Ascending aorta (tissue), 2 donors: ENCODE measurements around the gene RUNX2. TPM values are rescaled to one million over a fixed set of nuclear protein-coding genes. Genes with fewer than 3 reads are reported as not detected.
A peak's percentile ranks its signal among the peaks of the same experiment; 100 is the strongest.

Source experiments
- DNase-seq, 2 donors: peaks; one replicate each; pipeline ENCODE4 v3.0.0-alpha.2; 2019; ENCODE audit warnings: low spot score in 2 of 2
- H3K27ac ChIP-seq, 2 donors: fragments of 200-600 bp; sonication (generic); one replicate each; pipeline ENCODE4 v1.5.1; 2016 to 2017; ENCODE audit warnings: mild to moderate bottlenecking in 1 of 2
- H3K27me3 ChIP-seq: fragments of 200-600 bp; sonication (generic); one replicate; pipeline ENCODE4 v1.5.1; 2017
- H3K36me3 ChIP-seq, 2 donors: fragments of 200-600 bp; sonication (generic); one replicate each; pipeline ENCODE4 v1.5.1; 2016
- H3K4me1 ChIP-seq, 2 donors: fragments of 200-600 bp; sonication (generic); one replicate each; pipeline ENCODE4 v1.5.1; 2016 to 2017; ENCODE audit warnings: mild to moderate bottlenecking in 1 of 2
- H3K4me3 ChIP-seq, 2 donors: fragments of 200-600 bp; sonication (generic); one replicate each; pipeline ENCODE4 v1.5.1; 2016 to 2017; ENCODE audit warnings: mild to moderate bottlenecking in 1 of 2
- H3K9me3 ChIP-seq, 2 donors: fragments of 200-600 bp; sonication (generic); one replicate each; pipeline ENCODE4 v1.5.1; 2016
- intact Hi-C: fragments of 100-400 bp; cut with DNase I; formaldehyde crosslinking; loops from one replicate; pipeline ENCODE4 v1.15.1; 2023
- total RNA-seq: library from RNA; depleted of rRNA; stranded (reverse); fragments of >200 nt; gene quantifications from one replicate; pipeline ENCODE4 v1.1.0, GENCODE V29; 2016
- TF ChIP-seq, protein P1 (sequence below), 3 experiments: fragments of 200-600 bp in 2 of 3; fragments of 450-650 bp in 1 of 3; sonication (generic) in 2 of 3; IDR thresholded peaks; one replicate each; pipeline ENCODE4 v1.5.1; 2016 to 2019; ENCODE audit warnings: antibody characterized with exemption in 3 of 3, mild to moderate bottlenecking in 1 of 3, moderate library complexity in 1 of 3

The RUNX2 gene
- total RNA-seq, 1 donor from 2014 or later = 0.21 TPM

DNA sequence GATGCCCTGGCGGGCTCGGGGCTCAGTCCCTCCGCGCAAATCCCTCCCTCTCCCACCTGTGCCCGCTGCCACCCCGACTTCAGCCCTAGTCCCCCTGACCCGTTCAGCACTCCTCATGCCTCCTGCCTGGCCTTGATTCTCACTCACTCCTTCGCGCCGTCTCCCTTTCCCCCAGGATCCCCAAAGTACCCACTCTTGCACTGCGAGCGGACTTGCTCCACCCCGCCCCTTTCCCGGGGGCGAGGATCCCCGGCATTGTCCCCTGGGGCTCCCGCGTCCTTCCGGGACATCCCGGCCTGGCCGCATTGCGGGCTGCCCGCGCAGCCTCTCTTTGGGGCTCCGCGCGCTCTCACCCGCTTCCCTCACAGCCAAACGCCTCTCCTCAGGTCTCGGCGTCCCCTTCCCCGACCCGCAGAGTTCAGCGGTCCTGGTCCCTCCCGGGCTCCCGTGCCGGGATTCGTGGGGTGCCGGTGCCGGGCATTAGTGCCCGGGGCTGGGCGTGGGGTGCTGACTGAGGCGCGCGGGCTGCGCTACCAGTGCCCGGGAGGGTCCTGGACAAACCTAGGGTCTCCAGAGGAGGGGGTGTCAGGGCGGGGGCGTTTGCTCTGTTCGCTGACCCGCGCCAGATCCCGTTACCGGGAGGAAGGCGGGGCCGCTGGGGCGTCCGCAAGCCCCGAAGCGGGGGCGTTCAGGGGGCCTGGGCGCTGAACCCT, 95.1 kb downstream of the RUNX2 start:
- TF ChIP-seq, protein P1, sequence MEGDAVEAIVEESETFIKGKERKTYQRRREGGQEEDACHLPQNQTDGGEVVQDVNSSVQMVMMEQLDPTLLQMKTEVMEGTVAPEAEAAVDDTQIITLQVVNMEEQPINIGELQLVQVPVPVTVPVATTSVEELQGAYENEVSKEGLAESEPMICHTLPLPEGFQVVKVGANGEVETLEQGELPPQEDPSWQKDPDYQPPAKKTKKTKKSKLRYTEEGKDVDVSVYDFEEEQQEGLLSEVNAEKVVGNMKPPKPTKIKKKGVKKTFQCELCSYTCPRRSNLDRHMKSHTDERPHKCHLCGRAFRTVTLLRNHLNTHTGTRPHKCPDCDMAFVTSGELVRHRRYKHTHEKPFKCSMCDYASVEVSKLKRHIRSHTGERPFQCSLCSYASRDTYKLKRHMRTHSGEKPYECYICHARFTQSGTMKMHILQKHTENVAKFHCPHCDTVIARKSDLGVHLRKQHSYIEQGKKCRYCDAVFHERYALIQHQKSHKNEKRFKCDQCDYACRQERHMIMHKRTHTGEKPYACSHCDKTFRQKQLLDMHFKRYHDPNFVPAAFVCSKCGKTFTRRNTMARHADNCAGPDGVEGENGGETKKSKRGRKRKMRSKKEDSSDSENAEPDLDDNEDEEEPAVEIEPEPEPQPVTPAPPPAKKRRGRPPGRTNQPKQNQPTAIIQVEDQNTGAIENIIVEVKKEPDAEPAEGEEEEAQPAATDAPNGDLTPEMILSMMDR (IDR thresholded peaks at IDR 0.05) = no peak
- H3K27ac ChIP-seq = peak overlapping the region; percentile 16 to 37
- intact Hi-C loops = no loop called here
- peaks cover 5% of the 10 kb centered on the region for H3K27me3 ChIP-seq
- no peaks in the 10 kb centered on the region for H3K9me3 ChIP-seq
- H3K4me3 ChIP-seq = peak overlapping the region; percentile 59 to 71
- DNase-seq = no peak
- no peaks in the 10 kb centered on the region for H3K36me3 ChIP-seq
- peaks cover 12 to 28% of the 10 kb centered on the region in 2 donors for H3K4me1 ChIP-seq

DNA sequence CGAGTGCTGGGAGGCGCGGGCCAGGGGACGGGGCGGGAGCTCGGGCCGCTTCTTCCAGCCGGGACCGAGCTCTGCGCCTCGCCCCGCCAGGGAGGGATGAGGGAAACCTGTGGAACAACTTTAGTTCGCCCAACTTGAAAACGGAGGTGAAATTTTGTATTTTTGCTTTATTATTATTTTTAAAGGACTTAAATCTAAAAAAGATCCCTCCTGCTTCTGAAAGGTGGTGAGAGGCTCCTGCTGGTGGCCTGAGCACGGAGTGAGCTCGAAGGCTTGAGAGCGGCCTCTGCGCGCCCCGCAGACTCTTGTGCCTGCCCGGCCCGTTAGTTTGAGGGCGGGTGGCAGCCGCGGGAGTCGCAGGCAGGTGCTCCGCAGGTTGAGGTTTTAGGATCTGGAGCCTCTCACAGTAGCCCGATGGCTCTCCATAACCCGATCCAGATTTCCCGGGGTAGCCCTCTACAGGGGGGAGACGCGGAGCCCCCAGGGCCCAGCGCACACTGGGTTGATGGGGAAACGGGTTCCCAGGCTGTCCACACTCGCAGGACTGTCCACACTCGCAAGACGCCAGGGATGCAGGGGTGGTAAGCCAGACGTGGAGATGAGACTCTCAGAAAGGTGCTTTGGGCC, 95.8 kb downstream of the RUNX2 start:
- H3K36me3 ChIP-seq = no peaks in the 10 kb centered on the region
- TF ChIP-seq, protein P1 (IDR thresholded peaks at IDR 0.05) = no peak
- peaks cover 12 to 28% of the 10 kb centered on the region in 2 donors for H3K4me1 ChIP-seq
- intact Hi-C loops = no loop called here
- no peaks in the 10 kb centered on the region for H3K9me3 ChIP-seq
- no peak for DNase-seq
- peak overlapping the region; percentile 59 to 71 for H3K4me3 ChIP-seq
- peak overlapping the region; percentile 16 to 37 for H3K27ac ChIP-seq
- peaks cover 5% of the 10 kb centered on the region for H3K27me3 ChIP-seq

DNA sequence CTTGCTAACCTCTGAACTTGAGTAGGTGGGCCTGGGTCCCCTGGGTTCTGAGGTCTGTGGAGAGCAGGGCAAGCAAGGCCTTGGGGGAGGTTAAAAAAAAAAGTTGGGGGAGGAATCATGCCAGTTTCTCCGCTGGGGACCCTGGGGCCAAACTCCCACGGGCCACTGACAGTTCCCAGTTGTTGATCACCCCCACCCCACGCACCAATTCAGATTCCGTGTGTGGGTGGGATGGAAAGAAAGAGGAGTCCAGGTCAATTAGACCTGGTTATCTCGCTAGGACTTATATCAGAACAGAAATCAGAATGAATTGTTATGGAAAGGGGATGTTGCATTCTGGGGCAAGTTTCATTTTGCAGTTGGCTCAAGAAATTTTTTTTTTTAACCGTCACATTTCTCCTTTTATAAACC, 96.3 kb downstream of the RUNX2 start:
- peak overlapping the region in 1 of 2 donors; percentile 71 for H3K4me3 ChIP-seq
- no peak for DNase-seq
- H3K36me3 ChIP-seq = no peaks in the 10 kb centered on the region
- H3K4me1 ChIP-seq = peaks cover 12 to 27% of the 10 kb centered on the region in 2 donors
- no peaks in the 10 kb centered on the region for H3K9me3 ChIP-seq
- H3K27ac ChIP-seq = no peak overlapping the region
- H3K27me3 ChIP-seq = peaks cover 5% of the 10 kb centered on the region
- TF ChIP-seq, protein P1 (IDR thresholded peaks at IDR 0.05) = no peak
- intact Hi-C loops = no loop called here

DNA sequence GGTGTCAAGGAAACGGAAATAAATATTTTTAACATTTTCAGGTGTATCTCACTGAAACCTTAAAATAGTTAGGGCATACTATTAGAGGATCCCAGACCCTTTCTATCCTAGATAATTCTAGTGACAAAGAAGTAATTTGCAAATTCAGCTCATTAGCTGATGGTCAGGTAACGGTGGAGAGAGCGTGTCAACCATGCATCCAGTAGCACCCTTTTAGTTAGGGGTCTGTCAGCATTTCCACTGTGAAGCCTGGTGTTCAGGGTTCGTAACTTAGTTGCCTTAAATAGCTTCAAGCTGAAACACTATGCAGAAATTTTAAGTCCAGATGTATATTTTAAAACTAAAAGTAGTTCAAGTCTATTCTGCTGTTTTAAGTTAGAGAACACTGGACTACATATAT, 98.1 kb downstream of the RUNX2 start:
- no peak for DNase-seq
- Histone ChIP-seq H3K27ac (no peak overlapping the region), H3K27me3 (peaks cover 5% of the 10 kb centered on the region), H3K36me3 (no peaks in the 10 kb centered on the region), H3K9me3 (no peaks in the 10 kb centered on the region), H3K4me1 (peaks cover 11 to 17% of the 10 kb centered on the region in 2 donors), H3K4me3 (no peak overlapping the region)
- TF ChIP-seq, protein P1 (IDR thresholded peaks at IDR 0.05) = no peak
- intact Hi-C loops = no loop called here

DNA sequence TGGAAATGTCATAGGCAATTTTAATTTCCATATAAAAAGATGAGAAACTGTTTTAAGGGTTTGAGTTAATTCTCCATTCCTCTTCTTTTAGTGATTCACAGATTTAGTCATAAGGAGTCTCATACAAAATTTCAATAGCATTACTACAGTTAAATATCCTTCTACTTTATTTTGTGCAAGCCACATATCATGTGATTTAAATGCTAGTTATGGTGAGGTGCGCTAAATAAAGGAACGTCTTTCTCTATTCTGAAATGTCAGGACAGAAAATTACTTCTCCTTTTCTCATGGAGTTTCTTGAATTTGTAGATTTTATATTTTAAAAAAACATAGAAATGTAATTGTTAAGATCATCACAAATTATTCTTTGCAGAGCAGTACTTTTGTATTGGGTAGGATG, 99.6 kb downstream of the RUNX2 start:
- no peak for DNase-seq
- H3K4me1 ChIP-seq = peaks cover 7 to 9% of the 10 kb centered on the region in 2 donors
- TF ChIP-seq, protein P1 (IDR thresholded peaks at IDR 0.05) = no peak
- no peak overlapping the region for H3K4me3 ChIP-seq
- H3K27me3 ChIP-seq = peaks cover 5% of the 10 kb centered on the region
- H3K27ac ChIP-seq = no peak overlapping the region
- intact Hi-C loops = no loop called here
- no peaks in the 10 kb centered on the region for H3K36me3 ChIP-seq
- no peaks in the 10 kb centered on the region for H3K9me3 ChIP-seq
